DND-41 (cell line): Measurements from ENCODE around the gene CHTF8.
"Not testable (repeated sequence)": the region's sequence is repeated elsewhere in the genome, so short reads cannot be mapped to it uniquely, and the experiment has no call there.

Experiments
- ATAC-seq: fragments of 200-7000 bp; cut with Tn5 transposase; 3 replicates; pipeline ENCODE4 v1.9.1; 2021; ENCODE audit warnings: low read depth; ENCODE audit not compliant: insufficient read depth
- DNase-seq: peaks from one replicate; pipeline ENCODE4 v3.0.0-alpha.2; 2020
- H2AFZ ChIP-seq: 2 replicates; pipeline ENCODE4 v1.6.0; 2012; ENCODE audit warnings: low read depth, low read length
- H3K27ac ChIP-seq: 2 replicates; pipeline ENCODE4 v1.5.1; 2012; ENCODE audit warnings: low read length, inconsistent platforms
- H3K27me3 ChIP-seq: fragments of 200-600 bp; sonication (generic); 2 replicates; pipeline ENCODE4 v1.6.0; 2012; ENCODE audit warnings: low read length, mild to moderate bottlenecking, inconsistent platforms; ENCODE audit not compliant: insufficient read depth, poor library complexity
- H3K36me3 ChIP-seq: 2 replicates; pipeline ENCODE4 v1.5.1; 2012; ENCODE audit warnings: low read length, inconsistent platforms; ENCODE audit not compliant: insufficient read depth
- H3K4me1 ChIP-seq: 2 replicates; pipeline ENCODE4 v1.5.1; 2012; ENCODE audit warnings: mild to moderate bottlenecking, low read length; ENCODE audit not compliant: insufficient read depth
- H3K4me2 ChIP-seq: 2 replicates; pipeline ENCODE4 v1.6.0; 2012; ENCODE audit warnings: mild to moderate bottlenecking, moderate library complexity, low read length, inconsistent platforms; ENCODE audit not compliant: insufficient read depth
- H3K4me3 ChIP-seq, 2 experiments: fragments of 200-600 bp in 1 of 2; shearing (Covaris generic) in 1 of 2; 2 replicates each; pipeline ENCODE4 v1.5.1; 2012 to 2016; ENCODE audit warnings: inconsistent platforms in 2 of 2, low read length in 2 of 2, mild to moderate bottlenecking in 2 of 2, low read depth in 1 of 2, moderate library complexity in 1 of 2
- H3K79me2 ChIP-seq: 2 replicates; pipeline ENCODE4 v1.6.0; 2012; ENCODE audit warnings: low read length, inconsistent platforms; ENCODE audit not compliant: insufficient read depth
- H3K9ac ChIP-seq: 2 replicates; pipeline ENCODE4 v1.6.0; 2012; ENCODE audit warnings: low read depth, mild to moderate bottlenecking, inconsistent platforms, low read length, moderate library complexity
- H3K9me3 ChIP-seq: 2 replicates; pipeline ENCODE4 v1.5.1; 2012; ENCODE audit warnings: low read length, moderate library complexity, mild to moderate bottlenecking, inconsistent platforms; ENCODE audit not compliant: insufficient read depth, severe bottlenecking
- H4K20me1 ChIP-seq: 2 replicates; pipeline ENCODE4 v1.6.0; 2012; ENCODE audit warnings: low read length; ENCODE audit not compliant: insufficient read depth
- CTCF ChIP-seq: IDR thresholded peaks from 2 replicates; pipeline ENCODE4 v1.5.1; 2012; ENCODE audit warnings: borderline replicate concordance, low read length, moderate library complexity, mild to moderate bottlenecking; ENCODE audit not compliant: poor library complexity, severe bottlenecking; ENCODE audit errors: extremely low read depth
- EZH2 ChIP-seq: IDR thresholded peaks from 3 replicates; pipeline ENCODE4 v1.6.1; 2012; ENCODE audit warnings: borderline replicate concordance, low read depth, mild to moderate bottlenecking, moderate library complexity, low read length, inconsistent platforms; ENCODE audit not compliant: severe bottlenecking

The CHTF8 gene

GRCh38 chr16:69141936-69142335, 9.5 kb upstream of the CHTF8 start:
- H3K9me3 ChIP-seq = no peaks in the 10 kb centered on the region
- peaks cover 44% of the 10 kb centered on the region for H3K79me2 ChIP-seq
- H3K27me3 ChIP-seq = no peaks in the 10 kb centered on the region
- H3K27ac ChIP-seq = no peak overlapping the region
- H3K36me3 ChIP-seq = peaks cover 86% of the 10 kb centered on the region
- H3K4me1 ChIP-seq = no peaks in the 10 kb centered on the region
- ATAC-seq = no peak
- no peak overlapping the region for H2AFZ ChIP-seq
- TF ChIP-seq EZH2 = no peak
- TF ChIP-seq CTCF = no peak
- no peak overlapping the region for H3K9ac ChIP-seq
- no peak overlapping the region for H3K4me2 ChIP-seq
- H4K20me1 ChIP-seq = peaks cover 10% of the 10 kb centered on the region; the same call in 1 of the 2 replicates
- no peak for DNase-seq
- no peak overlapping the region for H3K4me3 ChIP-seq

GRCh38 chr16:69141014-69141413, 8.6 kb upstream of the CHTF8 start:
- Histone ChIP-seq H3K27ac (no peak overlapping the region), H3K9me3 (no peaks in the 10 kb centered on the region), H3K27me3 (no peaks in the 10 kb centered on the region), H3K4me3 (no peak overlapping the region), H3K36me3 (peaks cover 90% of the 10 kb centered on the region), H3K79me2 (peaks cover 52% of the 10 kb centered on the region), H3K9ac (no peak overlapping the region), H4K20me1 (peaks cover 11% of the 10 kb centered on the region; the same call in 1 of the 2 replicates), H3K4me2 (no peak overlapping the region), H2AFZ (no peak overlapping the region), H3K4me1 (no peaks in the 10 kb centered on the region; the same call in 1 of the 2 replicates)
- no peak for DNase-seq
- TF ChIP-seq EZH2 = no peak
- no peak for TF ChIP-seq CTCF
- ATAC-seq = no peak

GRCh38 chr16:69139464-69139863, 7.1 kb upstream of the CHTF8 start:
- not testable (repeated sequence) for ATAC-seq, H2AFZ ChIP-seq, H3K9me3 ChIP-seq, H3K27ac ChIP-seq, H3K4me3 ChIP-seq, H3K4me2 ChIP-seq, DNase-seq, H3K9ac ChIP-seq, H3K27me3 ChIP-seq
- peaks cover 80% of the 10 kb centered on the region for H3K36me3 ChIP-seq
- H3K4me1 ChIP-seq = peaks cover 10% of the 10 kb centered on the region; the same call in 1 of the 2 replicates
- peaks cover 15% of the 10 kb centered on the region; the same call in 1 of the 2 replicates for H4K20me1 ChIP-seq
- H3K79me2 ChIP-seq = peaks cover 63% of the 10 kb centered on the region

GRCh38 chr16:69138608-69139007, 6.2 kb upstream of the CHTF8 start:
- peaks cover 19% of the 10 kb centered on the region for H3K4me1 ChIP-seq
- TF ChIP-seq CTCF (no peak), EZH2 (no peak)
- H3K27ac ChIP-seq = no peak overlapping the region
- peaks cover 21% of the 10 kb centered on the region; the same call in 1 of the 2 replicates for H4K20me1 ChIP-seq
- no peak overlapping the region for H2AFZ ChIP-seq
- H3K9ac ChIP-seq = no peak overlapping the region
- H3K4me3 ChIP-seq = no peak overlapping the region
- H3K9me3 ChIP-seq = no peaks in the 10 kb centered on the region
- no peak overlapping the region for H3K4me2 ChIP-seq
- peaks cover 82% of the 10 kb centered on the region for H3K36me3 ChIP-seq
- peaks cover 69% of the 10 kb centered on the region for H3K79me2 ChIP-seq
- DNase-seq (no peak), ATAC-seq (no peak)
- no peaks in the 10 kb centered on the region for H3K27me3 ChIP-seq
